Breast epithelium (tissue), 3 donors: ENCODE results near the gene F3.

ENCODE experiments used
- CTCF ChIP-seq, 3 donors: fragments of 450-650 bp; IDR thresholded peaks; one replicate each; pipeline ENCODE4 v1.5.1; 2016 to 2017; ENCODE audit warnings: antibody characterized with exemption in 3 of 3, mild to moderate bottlenecking in 3 of 3, moderate library complexity in 3 of 3
- POLR2A ChIP-seq: fragments of 450-650 bp; IDR thresholded peaks from one replicate; pipeline ENCODE4 v1.6.1; 2016; ENCODE audit warnings: antibody characterized with exemption, mild to moderate bottlenecking, moderate library complexity
- POLR2AphosphoS5 ChIP-seq, 3 donors: sonication (generic); formaldehyde crosslinking; IDR thresholded peaks; one replicate each; pipeline ENCODE4 v1.6.1; 2017; ENCODE audit warnings: antibody characterized with exemption in 3 of 3

GRCh38 chr1:94555091-94555490, 13.5 kb upstream of the F3 start:
- no peak for TF ChIP-seq CTCF (IDR thresholded peaks at IDR 0.05)
- TF ChIP-seq POLR2AphosphoS5 (IDR thresholded peaks at IDR 0.05): no peak
- no peak for TF ChIP-seq POLR2A
